NCI-H128 (cell line): ENCODE results near the gene MAML3.

Experiments used
- DNase-seq: peaks from one replicate; lab custom pipeline; 2025; ENCODE audit not compliant: unreplicated experiment; lab: John Stamatoyannopoulos, UW

MAML3 gene

DNA sequence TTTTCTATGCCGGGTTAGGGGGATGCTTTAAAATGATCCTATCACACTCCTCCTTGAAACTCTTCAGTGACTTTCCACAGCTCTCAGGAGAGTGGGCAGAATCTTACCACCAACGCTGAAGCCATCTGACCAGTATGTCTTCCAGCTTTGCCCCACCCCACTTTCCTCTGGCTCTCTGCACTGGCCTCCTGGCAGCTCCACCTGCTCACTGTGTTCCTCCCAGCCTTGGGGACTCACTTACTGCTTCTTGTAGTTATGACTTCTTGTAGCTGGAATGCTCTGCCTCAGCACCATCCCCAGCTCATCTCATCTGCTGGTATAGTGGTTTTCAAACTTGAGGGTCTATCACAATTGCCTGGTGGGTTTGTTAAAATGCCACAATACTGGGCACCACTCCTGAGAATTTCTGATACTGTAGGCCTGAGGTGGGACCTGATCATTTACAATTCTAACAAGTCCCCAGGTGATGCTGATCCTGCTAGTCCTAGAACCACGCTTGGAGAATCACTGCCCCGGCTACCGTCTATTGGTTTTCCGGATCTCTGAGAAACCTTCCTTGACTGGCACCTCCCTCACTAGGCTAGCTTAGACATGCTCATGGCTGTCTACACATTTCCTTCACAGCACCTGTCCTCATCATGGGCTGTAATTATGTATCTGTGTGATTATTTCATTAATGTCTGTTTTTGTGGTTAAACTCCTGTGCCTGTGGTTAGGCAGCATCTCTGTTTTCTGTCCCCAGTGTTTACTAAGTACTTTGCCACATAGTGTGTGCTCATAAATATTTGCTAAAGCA lies 336.1 kb downstream of the MAML3 start:
- DNase-seq = no peak

DNA sequence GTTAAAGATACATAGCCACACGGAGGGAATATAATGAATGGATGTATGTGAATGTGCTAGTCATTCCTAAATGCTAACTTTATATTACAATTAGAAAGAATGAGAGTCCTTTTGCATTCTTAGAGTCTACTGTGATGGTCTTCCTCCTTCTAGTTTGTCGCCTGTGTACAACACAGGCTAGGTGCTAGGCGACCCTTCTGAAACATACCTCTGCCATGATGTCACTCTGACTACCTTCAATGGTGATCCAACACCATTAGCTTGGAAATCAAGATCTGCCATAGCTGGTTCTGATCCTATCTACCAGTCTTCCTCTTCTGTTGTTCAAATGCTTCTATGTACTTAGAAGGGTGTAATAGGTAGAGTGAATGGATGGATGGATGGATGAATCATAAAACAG lies 337.1 kb downstream of the MAML3 start:
- DNase-seq = no peak

DNA sequence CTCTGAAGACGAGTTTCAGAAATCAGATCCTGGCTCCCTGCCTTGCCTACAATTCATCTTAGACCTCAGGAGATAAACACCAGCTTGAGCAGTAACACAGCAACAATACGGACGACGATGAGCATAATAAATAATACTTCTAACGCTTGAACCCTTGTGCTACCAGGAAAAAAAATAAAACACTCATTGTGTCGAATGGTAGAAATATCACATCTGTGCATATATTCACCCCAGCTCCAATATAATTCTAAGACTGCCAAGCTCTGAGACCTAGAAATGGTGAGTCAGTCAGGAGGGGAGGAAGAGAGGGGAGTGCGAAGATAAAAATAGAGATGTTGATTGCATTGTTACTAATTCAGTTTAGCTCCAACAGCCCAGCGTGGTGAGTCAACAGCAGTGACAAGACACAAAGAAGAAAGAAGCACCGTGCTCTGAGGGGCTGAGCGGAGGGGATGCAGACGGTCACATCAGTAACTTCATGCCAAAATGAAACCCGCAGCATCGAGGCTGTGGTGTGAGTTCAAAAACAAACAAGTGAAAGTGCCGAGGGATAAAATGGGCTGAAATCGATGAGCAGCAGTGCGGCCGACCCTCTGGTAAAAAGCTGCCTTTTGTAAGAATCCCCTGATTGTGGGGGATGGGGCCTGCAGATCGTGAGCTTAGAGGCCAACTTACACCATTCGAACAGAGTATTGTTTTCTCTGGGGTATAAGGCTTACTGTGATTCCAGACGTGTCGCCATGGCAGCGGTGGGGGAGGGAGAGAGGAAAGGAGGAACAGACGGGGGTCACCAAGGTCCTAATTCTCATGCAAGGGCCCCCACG lies 338.0 kb downstream of the MAML3 start:
- no peak for DNase-seq

- DNase-seq = no peak
These were observed 339.5 kb downstream of the MAML3 start for GRCh38 chr4:139814323-139815015.

GRCh38 chr4:139813881-139814280 lies 340.1 kb downstream of the MAML3 start:
- no peak for DNase-seq

GRCh38 chr4:139810710-139811109 lies 343.3 kb downstream of the MAML3 start:
- DNase-seq = no peak

DNA sequence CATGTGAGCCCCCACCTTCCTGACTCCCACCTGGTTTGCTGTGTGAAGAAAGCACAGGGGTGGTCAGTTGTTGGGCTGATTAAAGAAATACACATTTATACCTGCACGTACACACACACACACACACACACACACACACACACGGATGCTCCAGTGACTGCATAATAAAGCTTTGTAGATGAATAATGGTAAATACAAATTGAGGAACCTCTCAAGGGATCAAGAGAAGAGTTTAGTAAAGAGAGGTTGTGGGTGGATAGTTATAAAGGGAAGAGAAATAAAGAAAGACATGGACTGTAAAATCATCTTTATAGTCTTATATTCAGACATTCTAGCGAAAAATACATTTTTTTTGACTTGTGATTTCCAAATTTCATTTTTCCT lies 344.2 kb downstream of the MAML3 start:
- DNase-seq = no peak

DNA sequence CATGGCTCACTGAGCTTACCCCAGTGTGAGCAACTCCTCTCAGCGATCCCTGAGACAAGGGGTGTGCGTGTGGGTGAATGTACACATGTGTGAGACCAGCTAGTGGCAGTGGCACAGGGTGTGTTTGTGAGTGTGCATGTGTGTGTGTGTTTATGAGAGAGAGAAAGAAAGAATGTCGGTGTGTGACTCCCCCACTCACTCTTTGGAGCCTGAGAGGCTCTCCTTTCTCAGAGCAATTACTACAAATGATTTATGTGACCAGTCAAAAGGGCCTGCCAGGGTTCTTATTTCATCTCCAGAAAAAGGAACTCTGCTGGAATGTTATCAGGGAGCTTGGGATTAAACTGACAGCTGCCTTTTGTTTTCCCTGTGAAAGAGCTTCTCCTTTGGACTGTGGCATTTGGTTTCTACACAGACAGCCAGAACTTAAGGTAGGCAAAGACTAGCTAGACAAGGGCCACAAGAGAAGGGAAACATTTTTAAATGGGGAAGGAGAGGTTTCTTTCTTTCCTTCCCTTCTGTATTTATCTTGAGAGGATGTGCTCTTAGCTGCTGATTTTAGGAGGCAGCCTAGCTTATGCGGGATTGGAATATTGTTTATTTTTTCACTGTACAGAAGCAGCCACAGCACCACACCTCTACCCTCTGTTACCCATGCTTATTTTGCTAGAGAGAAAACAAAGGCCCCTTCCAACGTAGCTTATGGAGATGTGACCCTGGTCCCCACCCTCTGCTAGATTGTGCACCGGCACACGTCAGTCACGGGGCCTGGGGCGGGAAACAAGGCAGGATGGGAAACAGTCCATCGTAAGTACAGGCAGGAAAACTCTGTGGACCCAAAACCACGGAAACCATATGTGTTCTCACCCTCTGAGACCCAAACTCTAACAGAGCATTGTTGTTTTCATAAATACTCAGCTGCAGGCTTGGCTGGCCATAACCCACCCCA lies 344.9 kb downstream of the MAML3 start:
- DNase-seq = no peak

DNA sequence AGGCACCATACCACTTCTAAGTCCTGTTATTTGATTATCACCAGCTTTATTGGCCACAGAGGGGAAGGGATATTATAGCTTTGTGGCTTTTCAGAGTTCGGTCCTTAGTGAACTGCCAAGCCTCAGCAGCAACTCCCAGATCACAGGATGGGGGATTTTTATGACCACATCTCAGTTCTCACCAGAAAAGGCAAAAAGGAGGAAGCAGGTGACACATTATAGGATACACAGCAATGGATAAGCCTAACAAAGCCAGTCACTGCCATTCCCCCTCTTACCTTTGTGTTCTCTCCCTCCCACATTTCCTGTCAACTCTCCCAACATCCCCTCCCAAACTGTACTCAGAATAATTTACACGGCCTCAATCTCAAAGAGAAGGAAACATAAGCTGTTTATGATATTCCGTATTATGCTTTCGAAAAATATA lies 345.6 kb downstream of the MAML3 start:
- no peak for DNase-seq

DNA sequence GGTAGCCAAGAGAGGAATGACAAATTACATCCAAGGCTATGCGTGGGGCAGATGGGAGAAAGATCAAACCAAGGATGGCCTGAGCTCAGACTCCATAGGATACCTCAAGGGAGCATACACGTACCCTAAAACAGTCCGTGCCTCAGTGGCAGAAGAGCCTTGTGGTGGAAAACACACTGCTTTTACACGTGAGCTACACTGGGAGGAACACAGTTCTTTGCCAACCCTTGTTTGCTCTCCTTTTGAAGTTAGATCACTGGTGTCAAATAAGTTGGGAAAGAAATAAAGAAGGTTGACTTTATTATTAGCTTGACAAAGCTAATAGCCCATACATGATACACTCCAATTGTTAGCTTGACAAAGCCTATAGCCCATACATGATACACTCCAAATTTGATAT lies 346.5 kb downstream of the MAML3 start:
- no peak for DNase-seq

- no peak for DNase-seq
These were observed 347.1 kb downstream of the MAML3 start for GRCh38 chr4:139806929-139807328.

DNA sequence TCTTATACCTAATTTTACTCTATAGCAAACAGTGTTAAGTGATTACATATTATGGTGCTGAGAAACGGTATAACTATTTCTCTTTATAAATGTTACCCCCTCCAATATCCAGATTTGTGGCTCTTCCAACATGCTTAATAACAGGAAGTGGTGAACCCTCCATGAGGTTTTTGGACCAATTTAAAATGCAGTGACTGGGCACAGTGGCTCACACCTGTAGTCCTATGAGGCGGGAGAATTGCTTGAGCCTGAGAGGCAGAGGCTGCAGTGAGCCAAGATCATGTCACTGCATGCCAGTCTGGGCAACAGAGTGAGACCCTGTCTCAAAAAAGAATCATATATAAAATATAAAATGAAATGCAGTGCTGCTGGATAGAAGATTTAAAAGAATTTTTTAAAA lies 351.1 kb downstream of the MAML3 start:
- no peak for DNase-seq

GRCh38 chr4:139802488-139802887 lies 351.5 kb downstream of the MAML3 start:
- no peak for DNase-seq

DNA sequence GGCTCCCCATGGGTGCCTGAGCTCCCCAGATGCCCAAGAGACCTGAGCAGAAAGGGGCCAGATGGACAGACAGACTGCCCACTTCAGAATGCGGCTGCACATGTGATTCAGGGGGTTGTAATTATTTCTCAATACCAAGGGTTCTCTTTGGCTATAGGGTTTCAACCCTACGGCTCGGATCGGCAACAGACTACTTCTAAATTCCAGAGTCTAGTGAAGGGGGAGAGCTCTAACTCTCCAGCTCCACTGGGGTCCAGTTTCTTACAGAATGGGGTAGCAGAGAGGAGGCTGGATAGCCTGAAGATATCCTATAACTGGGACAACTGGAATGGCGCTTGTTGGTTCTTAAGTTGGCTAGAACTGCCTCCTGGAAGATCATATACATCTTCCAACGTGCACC lies 352.1 kb downstream of the MAML3 start:
- DNase-seq = no peak

DNA sequence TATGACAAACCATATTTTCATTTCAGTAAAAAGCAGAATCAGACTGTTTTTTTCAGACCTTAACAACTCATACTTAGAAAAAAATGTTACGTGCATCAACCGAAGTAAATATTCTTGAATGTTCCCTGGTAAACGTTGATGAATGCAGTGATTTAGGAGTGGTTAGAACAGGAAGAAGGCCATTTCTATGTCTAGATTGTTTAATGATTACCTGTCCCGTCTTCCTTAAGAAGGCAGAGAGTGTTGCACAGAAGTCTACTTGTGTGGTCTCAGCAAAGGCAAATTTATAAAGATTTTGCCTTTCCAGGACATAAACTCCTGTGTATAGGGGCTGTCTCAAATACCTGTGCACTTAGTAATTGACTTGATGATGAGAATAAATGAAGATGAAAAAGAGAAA lies 353.9 kb downstream of the MAML3 start:
- no peak for DNase-seq

DNA sequence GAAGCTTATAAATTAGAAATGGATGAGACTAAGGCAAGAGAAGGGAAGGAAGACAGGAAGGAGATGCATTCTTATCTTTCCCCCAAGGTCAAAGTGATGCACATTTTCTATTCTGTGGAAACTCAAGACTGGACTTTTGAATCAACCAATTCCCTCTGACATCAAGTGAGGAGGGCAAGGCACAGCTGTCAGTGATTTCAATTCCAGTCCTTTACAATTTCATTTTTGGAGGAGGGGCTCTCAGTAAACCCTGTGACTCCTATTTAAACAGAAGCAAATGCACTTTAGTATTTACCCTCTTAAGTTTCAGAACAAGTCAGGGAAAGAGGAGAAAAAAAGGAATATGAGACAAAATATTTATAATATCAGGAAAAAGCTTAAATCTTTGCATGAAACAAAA lies 354.4 kb downstream of the MAML3 start:
- DNase-seq = no peak

GRCh38 chr4:139798456-139798855 lies 355.5 kb downstream of the MAML3 start:
- no peak for DNase-seq

DNA sequence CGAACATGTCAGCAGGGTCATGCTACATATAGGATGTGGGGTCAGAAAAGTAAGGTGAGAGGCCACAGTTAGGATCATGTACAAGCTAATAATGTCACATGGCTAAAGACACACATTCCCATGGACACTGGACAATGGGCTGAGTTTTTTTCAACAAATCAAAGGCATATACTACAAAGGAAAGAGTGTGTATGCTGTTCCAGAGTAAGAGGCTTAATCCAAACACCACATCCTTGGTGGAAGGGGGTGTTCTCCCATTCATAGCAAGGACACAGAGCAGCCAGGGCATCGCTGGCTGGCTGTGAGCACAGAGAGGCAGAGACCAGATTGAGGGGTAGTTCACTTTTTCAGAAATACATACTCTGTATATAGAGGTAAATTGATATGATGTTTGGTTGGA lies 356.7 kb downstream of the MAML3 start:
- DNase-seq = no peak

DNA sequence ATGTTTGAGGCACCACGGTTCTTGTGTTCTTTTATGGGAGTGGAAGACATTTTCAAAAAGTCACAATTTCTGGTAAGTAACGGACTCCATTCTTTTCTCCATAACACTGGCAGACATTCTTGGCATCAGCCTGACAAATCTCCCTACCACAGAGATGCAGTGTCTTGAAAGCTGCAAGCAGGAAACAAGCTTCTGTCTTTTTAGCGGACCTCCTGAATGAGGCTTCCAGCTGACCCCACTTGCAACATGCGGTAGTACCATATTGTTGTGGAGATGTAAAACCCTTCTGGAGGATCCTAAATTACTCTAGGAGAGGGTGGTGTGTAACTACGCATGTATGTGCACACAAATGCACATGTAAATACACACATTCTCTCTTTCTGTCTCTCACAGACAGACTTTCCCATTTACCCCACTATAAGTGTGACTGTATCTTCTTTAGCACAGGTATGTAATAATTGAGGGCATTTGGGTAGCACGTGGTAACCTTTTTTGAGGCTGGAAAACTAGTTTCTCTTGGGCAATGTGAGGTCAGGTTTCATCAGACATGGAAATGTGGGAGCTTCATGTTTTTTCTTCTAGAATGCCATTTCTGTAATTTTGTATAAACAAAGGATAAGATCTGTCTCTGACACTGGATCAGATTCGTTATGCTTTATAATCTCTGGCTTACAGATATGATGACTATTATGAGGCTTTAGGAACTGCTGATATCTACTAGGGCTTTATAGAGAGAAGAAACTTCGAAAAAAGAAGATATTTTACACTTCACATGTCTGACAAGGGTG lies 358.3 kb downstream of the MAML3 start:
- DNase-seq = no peak
